Measurements from ENCODE around the gene GIPR.
A peak's percentile ranks its signal among the peaks of the same experiment; 100 is the strongest.
"Not testable (repeated sequence)": the region's sequence is repeated elsewhere in the genome, so short reads cannot be mapped to it uniquely, and the experiment has no call there.

The GIPR gene

GRCh38 chr19:45716359-45717130 is 48.5 kb downstream of the GIPR start:
- in situ Hi-C loops (cut with MboI; ENCODE audit: low sequenced_read_pairs, unreplicated experiment), result no loop called here
- no peak for DNase-seq (ENCODE audit: low spot score)
- TF ChIP-seq CTCF (IDR thresholded peaks at IDR 0.05; ENCODE audit: borderline replicate concordance, control extremely low read depth, extremely low read depth, insufficient read depth, missing control alignments), result no peak

GRCh38 chr19:45717131-45717982 is 49.3 kb downstream of the GIPR start:
- TF ChIP-seq CTCF (IDR thresholded peaks at IDR 0.05; ENCODE audit: borderline replicate concordance, control extremely low read depth, extremely low read depth, insufficient read depth, missing control alignments), result no peak
- in situ Hi-C loops (cut with MboI; ENCODE audit: low sequenced_read_pairs, unreplicated experiment), result no loop called here
- peak; percentile 98 for DNase-seq (ENCODE audit: low spot score)

GRCh38 chr19:45717983-45718650 is 50.1 kb downstream of the GIPR start:
- DNase-seq (ENCODE audit: low spot score), result no peak
- in situ Hi-C loops (cut with MboI; ENCODE audit: low sequenced_read_pairs, unreplicated experiment), result no loop called here

GRCh38 chr19:45720065-45720464 is 52.0 kb downstream of the GIPR start:
- DNase-seq (ENCODE audit: low spot score); in situ Hi-C loops (cut with MboI; ENCODE audit: low sequenced_read_pairs, unreplicated experiment): not testable (repeated sequence)

More at GRCh38 chr19:45717983-45718650, 50.1 kb downstream of the GIPR start:
- no peak for TF ChIP-seq CTCF (IDR thresholded peaks at IDR 0.05; ENCODE audit: borderline replicate concordance, control extremely low read depth, extremely low read depth, insufficient read depth, missing control alignments)

- DNase-seq (ENCODE audit: low spot score); in situ Hi-C loops (cut with MboI; ENCODE audit: low sequenced_read_pairs, unreplicated experiment): not testable (repeated sequence)
Measured at GRCh38 chr19:45728683-45729082, 60.7 kb downstream of the GIPR start.

GRCh38 chr19:45729800-45730290 is 61.8 kb downstream of the GIPR start:
- in situ Hi-C loops (cut with MboI; ENCODE audit: low sequenced_read_pairs, unreplicated experiment), result no loop called here
- no peak for TF ChIP-seq CTCF (IDR thresholded peaks at IDR 0.05; ENCODE audit: borderline replicate concordance, control extremely low read depth, extremely low read depth, insufficient read depth, missing control alignments)
- peak; percentile 68 for DNase-seq (ENCODE audit: low spot score)

GRCh38 chr19:45730368-45731288 is 62.6 kb downstream of the GIPR start, which contains the start of gene FBXO46:
TSS of gene FBXO46 (minus strand) at chr19:45730896. CDS start at chr19:45713495, 17,401 bp downstream.
- peak; percentile 23 for TF ChIP-seq CTCF (IDR thresholded peaks at IDR 0.05; ENCODE audit: borderline replicate concordance, control extremely low read depth, extremely low read depth, insufficient read depth, missing control alignments)
- in situ Hi-C loops (cut with MboI; ENCODE audit: low sequenced_read_pairs, unreplicated experiment), result no loop called here
- peak; percentile 98 for DNase-seq (ENCODE audit: low spot score)

Measured in GM13976 (cell line).